NCI-H2227 (cell line): Measurements from ENCODE around the gene GGNBP2.

Experiments used
- DNase-seq: peaks from one replicate; lab custom pipeline; 2025; ENCODE audit not compliant: unreplicated experiment; lab: John Stamatoyannopoulos, UW

The GGNBP2 gene

GRCh38 chr17:36550491-36551417 is 6.0 kb downstream of the GGNBP2 start:
- no peak for DNase-seq

GRCh38 chr17:36553459-36553858 is 8.7 kb downstream of the GGNBP2 start:
- DNase-seq: no peak

GRCh38 chr17:36566081-36566480 is 21.4 kb downstream of the GGNBP2 start:
- DNase-seq: no peak

GRCh38 chr17:36575028-36575427 is 30.3 kb downstream of the GGNBP2 start:
- no peak for DNase-seq

GRCh38 chr17:36576793-36577192 is 32.1 kb downstream of the GGNBP2 start:
- DNase-seq: no peak

GRCh38 chr17:36578671-36579070 is 34.0 kb downstream of the GGNBP2 start:
- no peak for DNase-seq

- no peak for DNase-seq
Observed at GRCh38 chr17:36583787-36584186, 39.1 kb downstream of the GGNBP2 start.

GRCh38 chr17:36586138-36586537 is 41.4 kb downstream of the GGNBP2 start:
- no peak for DNase-seq

GRCh38 chr17:36590082-36590481 is 45.4 kb downstream of the GGNBP2 start:
- no peak for DNase-seq

GRCh38 chr17:36591434-36592315 is 47.0 kb downstream of the GGNBP2 start, which contains the start of gene DHRS11:
DHRS11 (plus strand) TSS chr17:36591879; CDS start chr17:36592010, 131 bp downstream.
- peak; percentile 84 for DNase-seq

- DNase-seq: peak; percentile 27
Observed at GRCh38 chr17:36592316-36592715, 47.6 kb downstream of the GGNBP2 start.

- no peak for DNase-seq
Observed at GRCh38 chr17:36592716-36593321, 48.1 kb downstream of the GGNBP2 start.

- no peak for DNase-seq
Observed at GRCh38 chr17:36593656-36594316, 49.1 kb downstream of the GGNBP2 start.

GRCh38 chr17:36594626-36595401 is 50.1 kb downstream of the GGNBP2 start:
- DNase-seq: no peak

GRCh38 chr17:36597226-36597625 is 52.5 kb downstream of the GGNBP2 start:
- DNase-seq: no peak

GRCh38 chr17:36597866-36598777 is 53.4 kb downstream of the GGNBP2 start:
- no peak for DNase-seq

GRCh38 chr17:36598951-36599401 is 54.3 kb downstream of the GGNBP2 start:
- DNase-seq: no peak

GRCh38 chr17:36599546-36600250 is 55.0 kb downstream of the GGNBP2 start:
- no peak for DNase-seq
